Stimulated activated CD4-positive, alpha-beta T cell treated with anti-CD3 and anti-CD28 coated beads, TNF-alpha, amount 100 ng/mL, for 1 hour (primary cell): ENCODE measurements around the gene ST6GAL1.

Experiments used
- DNase-seq, 3 donors: peaks; one replicate each; pipeline ENCODE4 v3.0.0-alpha.2; 2020; ENCODE audit warnings: low read depth in 3 of 3, low spot score in 1 of 3

Gene ST6GAL1

GRCh38 chr3:187103251-187103650 lies 172.9 kb downstream of the ST6GAL1 start:
- DNase-seq: no peak

GRCh38 chr3:187104342-187104741 lies 174.0 kb downstream of the ST6GAL1 start:
- no peak for DNase-seq

- DNase-seq: no peak
These were observed 174.6 kb downstream of the ST6GAL1 start for GRCh38 chr3:187104933-187105332.

GRCh38 chr3:187105700-187106099 lies 175.4 kb downstream of the ST6GAL1 start:
- DNase-seq: no peak

GRCh38 chr3:187107989-187108388 lies 177.7 kb downstream of the ST6GAL1 start:
- DNase-seq: no peak

- DNase-seq: no peak
These were observed 179.8 kb downstream of the ST6GAL1 start for GRCh38 chr3:187110156-187110555.

GRCh38 chr3:187112934-187113793 lies 182.8 kb downstream of the ST6GAL1 start:
- no peak for DNase-seq

GRCh38 chr3:187114511-187114910 lies 184.2 kb downstream of the ST6GAL1 start:
- no peak for DNase-seq

- no peak for DNase-seq
These were observed 190.0 kb downstream of the ST6GAL1 start for GRCh38 chr3:187120326-187120725.

GRCh38 chr3:187122261-187122660 lies 191.9 kb downstream of the ST6GAL1 start:
- DNase-seq: no peak

GRCh38 chr3:187125319-187126031 lies 195.1 kb downstream of the ST6GAL1 start:
- DNase-seq: no peak
